HG03025 (cell line): ENCODE results near the gene SLC47A2.

Source experiments
- ATAC-seq: cut with Tn5 transposase; IDR thresholded peaks from one replicate; pipeline ENCODE4 v1.9.1; 2021; ENCODE audit warnings: mild to moderate bottlenecking, moderate library complexity; ENCODE audit not compliant: unreplicated experiment, low FRiP score

The SLC47A2 gene

DNA sequence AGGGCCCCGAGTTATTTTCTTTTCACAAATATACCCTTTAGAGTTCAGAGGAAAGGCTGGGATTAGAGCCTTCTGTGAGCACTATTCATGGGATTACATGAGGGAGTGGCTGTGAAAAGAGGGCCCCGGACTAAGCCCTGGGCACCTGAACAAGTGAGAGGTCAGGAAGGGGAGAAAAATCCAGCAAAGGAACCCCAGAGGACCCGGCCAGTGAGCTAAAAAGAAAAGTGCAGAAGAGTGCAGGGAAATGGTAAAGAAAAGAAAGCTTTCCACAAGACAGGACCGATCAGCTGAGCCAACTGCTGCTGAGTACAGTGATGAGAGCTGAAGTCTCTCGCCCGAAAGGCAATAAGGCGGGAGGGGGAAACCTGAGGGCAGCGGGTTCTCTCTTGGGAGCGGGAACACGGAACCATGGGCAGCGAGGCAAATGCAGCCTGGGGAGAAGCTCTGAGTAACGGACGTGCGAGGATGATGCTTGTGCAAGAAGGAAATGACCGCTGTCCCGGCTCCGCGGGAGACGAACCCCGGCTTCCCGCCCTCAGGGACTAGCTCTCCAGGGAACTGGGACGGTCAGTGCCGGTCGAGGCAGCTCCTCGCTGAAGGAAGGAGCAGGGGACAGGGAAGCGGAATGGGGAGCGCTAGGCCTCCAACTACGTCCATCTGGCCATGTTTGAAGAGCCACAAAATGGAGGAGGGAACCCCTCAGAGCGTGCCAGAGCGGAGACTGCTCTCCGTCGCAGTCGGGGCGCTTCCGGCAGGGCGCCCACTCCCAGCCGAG, 68.5 kb downstream of the SLC47A2 start:
- peak; percentile 27 for ATAC-seq

DNA sequence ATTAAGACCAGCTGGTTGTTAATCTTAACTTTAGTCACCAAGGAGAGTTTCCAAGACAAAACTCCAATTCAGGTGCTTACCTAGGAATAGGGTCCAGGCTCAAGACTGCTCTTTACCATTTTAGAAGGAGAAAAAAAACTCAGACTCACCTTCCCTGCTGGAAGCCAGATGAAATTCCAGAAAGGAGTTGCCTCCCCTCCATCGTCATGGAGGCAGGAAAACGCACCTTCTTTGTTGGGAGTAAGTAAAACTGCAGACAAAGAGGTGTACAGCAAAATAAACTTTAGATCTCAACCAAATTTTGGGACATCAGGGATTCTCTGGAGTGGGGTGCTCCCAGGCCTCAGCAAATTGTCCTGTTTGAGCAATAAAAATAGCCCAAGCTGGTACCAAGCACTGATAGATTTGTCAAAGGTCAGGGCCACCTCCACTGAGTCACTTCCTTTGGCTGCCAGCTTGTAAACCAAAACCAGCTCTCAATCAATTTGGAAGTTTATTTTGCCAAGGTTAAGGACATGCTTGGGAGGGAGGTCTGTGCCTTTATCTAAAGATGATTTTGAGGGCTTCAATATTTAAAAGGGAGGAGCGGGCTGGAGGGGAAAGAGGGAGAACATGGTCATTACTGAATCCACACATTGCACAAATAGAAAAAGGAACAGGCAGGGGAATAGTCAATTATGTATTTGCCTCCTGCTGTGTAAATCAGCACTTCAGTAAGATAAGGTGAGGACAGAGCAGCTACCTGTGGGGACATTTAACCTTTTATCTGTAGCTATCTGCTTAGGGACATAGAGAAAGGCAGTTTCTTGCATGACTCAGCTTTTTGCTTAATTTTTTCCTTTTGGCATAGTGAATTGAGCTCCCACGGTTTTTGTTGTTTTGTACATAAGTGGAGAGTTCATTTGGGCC, 69.3 kb downstream of the SLC47A2 start:
- no peak for ATAC-seq

- no peak for ATAC-seq
Measured at GRCh38 chr17:19645734-19646201, 70.6 kb downstream of the SLC47A2 start.

GRCh38 chr17:19644493-19645210, 71.7 kb downstream of the SLC47A2 start:
- ATAC-seq, result no peak

- no peak for ATAC-seq
Measured at GRCh38 chr17:19642373-19642893, 74.0 kb downstream of the SLC47A2 start.

GRCh38 chr17:19641687-19642372, 74.6 kb downstream of the SLC47A2 start:
- no peak for ATAC-seq

- no peak for ATAC-seq
Measured at GRCh38 chr17:19631905-19632304, 84.5 kb downstream of the SLC47A2 start.

DNA sequence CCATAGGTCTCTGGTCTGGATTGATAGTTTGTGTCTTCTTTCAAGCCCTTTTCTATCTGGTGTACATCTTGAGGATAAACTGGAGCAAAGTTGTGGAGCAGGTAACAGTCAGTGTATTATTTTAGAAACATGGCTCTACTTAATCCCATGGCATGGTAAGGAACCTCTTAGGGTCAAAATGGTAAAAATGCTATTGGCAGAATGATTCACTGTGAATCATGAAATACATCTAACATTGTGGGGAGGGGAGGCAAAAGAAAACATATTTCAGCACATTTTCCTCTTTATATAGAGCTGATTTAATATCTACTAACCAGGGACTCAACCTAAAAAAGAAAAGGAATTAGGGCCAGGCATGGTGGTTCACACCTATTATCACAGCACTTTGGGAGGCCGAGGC, 85.7 kb downstream of the SLC47A2 start:
- no peak for ATAC-seq

DNA sequence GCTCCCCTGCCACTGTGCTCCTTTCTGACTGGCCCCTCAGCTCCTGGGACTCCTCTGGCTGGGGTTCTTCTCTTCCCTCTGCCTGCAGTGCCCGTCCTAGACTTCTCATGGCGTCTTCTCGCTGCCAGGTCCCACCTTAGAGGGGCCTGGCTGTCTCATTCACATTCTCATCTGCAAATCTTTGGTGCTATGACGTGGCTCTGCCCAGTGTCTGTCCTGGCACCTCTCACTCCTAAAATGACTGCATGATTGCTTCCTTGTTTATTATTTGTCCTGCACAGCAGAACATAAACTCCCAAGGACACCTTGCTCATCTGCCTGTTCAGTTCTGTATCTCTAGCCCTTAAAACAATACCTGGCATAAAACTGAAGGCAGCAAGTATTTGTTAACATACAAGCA, 86.3 kb downstream of the SLC47A2 start:
- no peak for ATAC-seq

- ATAC-seq, result no peak
Measured at GRCh38 chr17:19629449-19629848, 86.9 kb downstream of the SLC47A2 start.
